ENCODE data around the gene RAB9A.
"Not testable (repeated sequence)": the region's sequence is repeated elsewhere in the genome, so short reads cannot be mapped to it uniquely, and the experiment has no call there.

The RAB9A gene

DNA sequence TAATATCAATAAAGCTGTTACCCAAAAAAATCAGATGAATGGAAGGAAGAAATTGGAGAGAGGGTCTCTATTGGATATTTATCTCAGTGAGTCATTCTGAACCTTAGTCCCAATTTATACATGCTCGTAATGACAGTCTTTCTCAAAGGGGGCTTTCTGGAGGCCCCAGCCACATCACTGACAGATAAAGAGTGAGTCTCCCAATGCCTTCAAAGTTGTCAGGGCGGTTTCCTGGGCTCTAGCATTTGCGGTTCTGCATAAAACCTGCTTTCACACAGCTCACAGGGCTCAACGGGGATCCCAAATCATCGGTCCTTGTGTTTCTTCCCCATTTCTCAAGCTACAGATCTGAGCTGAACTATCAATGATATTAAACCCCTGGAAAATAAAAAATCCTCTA is 18.7 kb upstream of the RAB9A start:
- DNase-seq: no peak

DNA sequence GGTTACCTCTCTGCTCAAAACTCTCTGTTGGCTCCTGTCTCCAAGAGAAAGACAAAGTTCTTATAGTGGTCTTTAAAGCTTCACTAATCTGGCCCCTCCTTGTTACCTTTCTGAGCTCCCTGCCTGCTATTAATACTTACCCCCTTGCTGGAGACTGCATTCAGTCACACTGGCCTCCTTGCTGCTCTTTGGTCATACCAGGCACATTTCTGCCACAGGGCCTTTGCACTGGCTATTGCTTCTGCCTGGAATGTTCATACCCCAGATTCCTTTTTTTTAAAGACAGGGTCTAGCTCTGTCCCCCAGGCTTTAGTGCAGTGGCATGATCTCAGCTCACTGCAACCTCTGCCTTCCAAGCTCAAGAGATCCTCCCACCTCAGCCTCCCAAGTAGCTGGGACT is 15.9 kb upstream of the RAB9A start:
- no peak for DNase-seq

DNA sequence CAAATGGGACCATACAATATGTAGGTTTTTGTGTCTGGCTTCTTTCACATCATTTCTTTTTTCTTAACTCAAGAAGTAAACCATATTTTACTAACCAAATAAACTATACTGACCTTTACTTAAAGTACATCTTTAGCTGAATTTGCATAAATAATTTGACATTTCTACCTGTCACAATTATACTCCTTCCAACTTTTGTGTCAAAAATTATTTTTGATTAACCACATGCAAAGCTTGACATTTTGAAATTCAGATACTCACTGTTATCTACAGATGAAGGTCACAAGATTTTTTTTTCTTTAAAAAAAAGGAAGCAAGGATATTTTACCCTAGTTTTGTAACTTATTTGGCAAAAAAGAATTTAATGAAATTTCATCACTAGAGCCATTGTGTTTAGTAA is 12.0 kb upstream of the RAB9A start:
- DNase-seq: no peak

DNA sequence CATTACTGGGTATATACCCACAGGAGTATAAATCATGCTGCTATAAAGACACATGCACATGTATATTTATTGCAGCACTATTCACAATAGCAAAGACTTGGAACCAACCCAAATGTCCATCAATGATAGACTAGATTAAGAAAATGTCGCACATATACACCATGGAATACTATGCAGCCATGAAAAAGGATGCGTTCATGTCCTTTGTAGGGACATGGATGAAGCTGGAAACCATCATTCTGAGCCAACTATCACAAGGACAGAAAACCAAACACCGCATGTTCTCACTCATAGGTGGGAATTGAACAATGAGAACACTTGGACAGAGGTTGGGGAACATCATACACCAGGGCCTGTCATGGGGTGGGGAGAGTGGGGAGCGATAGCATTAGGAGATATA is 9.2 kb upstream of the RAB9A start:
- DNase-seq: not testable (repeated sequence)

DNA sequence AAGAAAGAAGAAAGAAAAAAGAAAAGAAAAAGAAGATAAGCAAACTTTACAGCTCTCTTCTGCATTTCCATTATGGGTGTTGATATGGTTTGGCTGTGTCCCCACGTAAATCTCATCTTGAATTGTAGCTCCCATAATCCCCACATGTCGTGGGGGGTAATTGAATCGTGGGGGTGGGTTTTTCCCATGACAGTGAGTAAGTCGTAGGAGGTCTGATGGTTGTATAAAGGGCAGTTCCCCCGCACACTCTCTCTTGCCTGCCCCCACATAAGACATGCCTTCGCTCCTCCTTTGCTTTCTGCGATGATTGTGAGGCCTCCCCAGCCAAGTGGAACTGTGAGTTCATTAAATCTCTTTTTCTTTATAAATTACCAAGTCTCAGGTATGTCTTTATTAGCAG is 7.3 kb upstream of the RAB9A start:
- DNase-seq: no peak

DNA sequence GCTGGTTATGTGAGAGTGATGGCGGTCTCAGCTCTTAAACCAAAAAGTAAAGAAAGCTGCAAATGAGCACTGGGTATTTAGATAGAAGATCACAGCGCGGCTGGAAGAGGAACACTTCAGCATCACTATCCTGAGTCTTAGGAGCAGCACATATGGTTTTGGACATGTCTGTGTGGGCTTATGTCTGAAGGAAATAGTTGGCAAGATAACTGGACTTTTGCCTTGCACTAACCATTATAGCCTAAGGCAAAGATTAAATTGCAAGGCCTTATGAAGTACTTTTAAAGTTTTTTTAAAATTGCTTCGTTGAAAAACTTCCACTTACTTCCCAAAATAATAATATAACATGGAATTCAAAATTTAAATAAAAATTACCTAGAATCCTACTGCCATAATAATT is 4.6 kb upstream of the RAB9A start:
- no peak for DNase-seq

DNA sequence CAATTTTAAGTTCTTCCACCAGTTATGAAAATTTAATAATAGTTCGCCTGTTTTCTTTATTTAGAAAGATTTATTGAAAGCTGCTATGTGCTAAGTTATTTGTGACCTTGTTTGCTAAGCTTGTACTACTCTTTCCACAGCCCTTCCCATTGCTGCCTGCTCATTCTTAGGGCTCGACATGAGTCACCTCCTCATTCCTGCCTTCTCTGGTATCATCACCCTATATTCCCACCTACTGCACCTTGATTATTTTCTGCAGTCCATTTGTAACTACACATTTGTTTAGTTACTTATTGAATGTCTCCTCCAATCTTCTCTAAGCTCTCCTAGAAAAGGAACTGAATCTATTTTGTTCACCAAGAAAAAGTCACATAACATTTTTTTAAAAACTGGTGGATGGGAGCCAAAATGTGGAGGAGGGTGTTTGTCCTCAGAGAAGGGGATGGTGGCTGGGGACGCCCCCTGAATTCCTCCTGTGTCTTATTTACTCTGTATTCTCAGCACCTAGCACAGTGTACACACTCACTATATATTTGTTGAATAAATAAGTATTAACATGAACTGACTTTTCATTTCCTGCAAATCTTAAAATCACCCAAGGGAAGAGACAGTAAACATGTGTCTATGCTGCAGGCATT is 3.7 kb upstream of the RAB9A start:
- DNase-seq: peak; percentile 41

DNA sequence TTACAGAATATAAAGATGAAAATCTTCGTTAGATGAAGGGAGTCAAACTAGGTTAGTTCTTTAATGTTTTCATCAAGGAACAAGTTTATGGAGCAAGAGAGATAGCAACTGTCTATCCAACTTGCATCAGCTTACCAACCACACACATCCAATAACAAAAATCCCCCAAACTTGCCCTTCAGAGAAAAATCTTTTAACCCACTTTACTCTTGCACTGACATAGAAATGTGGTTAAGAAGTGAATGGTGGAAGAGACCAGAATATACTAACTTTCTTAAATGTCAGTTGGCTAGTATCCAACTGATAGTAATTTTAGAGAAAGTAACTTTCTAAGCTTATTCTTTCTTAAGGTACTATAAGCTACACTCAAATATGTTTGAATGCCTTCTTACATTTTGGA is 1.7 kb upstream of the RAB9A start:
- DNase-seq: no peak

DNA sequence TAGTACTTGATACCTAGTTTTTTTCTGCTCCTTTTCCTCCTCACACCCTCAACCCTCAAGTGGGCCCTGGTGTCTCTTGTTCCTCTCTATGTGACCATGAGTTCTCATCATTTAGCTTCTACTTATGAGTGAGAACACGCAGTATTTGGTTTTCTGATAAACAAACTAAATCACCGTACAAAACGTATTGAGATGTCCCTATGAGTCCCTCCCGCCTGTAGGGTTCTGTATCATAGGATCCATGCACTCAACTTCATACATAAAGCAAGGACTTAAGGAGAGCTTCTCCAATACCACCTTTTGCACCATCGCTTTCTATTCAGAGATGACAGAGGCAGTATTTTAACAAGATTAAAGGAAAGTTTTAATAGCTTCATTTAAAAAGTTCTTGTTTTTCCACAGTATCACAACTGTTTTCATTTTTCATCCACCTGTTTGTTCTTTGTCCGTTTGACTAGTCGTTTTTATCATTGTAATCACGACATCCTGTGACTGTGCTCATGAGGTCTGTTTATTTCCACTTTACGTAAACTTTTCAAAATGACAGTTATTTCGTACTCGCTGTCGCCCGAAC is 457 bp upstream of the RAB9A start:
- no peak for DNase-seq

DNA sequence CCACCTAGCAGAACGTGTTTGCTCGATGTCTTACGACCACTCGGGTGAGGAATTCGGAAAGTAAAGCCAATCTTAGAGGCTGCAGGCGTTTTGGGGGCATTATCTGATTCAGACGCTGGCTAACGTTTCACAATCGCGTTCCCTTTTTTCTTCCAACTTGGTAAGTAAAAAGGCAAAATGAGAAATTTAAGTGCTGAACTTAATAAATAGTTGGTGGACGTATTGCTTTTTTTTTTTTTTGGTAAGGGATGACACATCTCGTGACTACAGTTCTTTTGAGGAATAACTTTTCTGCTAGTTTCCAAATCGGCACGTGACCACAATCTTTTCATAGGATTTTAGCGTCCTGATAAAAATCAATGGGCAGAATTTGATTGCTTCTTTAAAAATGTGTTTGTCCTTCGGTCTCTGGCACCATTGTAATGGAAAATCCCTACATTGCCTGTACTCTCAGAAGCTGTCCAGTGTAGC is 848 bp downstream of the RAB9A start:
- DNase-seq: peak; percentile 9

DNA sequence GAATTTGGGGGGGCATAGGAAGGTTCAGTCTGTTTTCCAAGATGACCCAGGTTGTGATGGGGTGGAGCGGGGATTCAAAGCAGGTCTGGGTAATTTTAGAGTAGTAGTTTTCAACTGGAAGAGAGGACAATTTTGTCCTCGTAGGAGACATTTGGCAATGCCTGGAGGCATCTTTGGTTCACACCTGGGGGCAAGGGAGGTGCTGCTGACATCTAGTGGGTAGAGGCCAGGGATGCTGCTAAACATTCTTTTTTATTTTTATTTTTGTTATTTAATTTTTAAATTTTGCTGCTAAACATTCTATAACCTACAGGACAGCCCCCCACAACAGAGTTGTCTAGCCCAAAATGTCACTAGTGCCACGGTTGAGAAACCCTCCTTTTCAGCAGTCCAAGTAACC is 1.9 kb downstream of the RAB9A start:
- DNase-seq: no peak

DNA sequence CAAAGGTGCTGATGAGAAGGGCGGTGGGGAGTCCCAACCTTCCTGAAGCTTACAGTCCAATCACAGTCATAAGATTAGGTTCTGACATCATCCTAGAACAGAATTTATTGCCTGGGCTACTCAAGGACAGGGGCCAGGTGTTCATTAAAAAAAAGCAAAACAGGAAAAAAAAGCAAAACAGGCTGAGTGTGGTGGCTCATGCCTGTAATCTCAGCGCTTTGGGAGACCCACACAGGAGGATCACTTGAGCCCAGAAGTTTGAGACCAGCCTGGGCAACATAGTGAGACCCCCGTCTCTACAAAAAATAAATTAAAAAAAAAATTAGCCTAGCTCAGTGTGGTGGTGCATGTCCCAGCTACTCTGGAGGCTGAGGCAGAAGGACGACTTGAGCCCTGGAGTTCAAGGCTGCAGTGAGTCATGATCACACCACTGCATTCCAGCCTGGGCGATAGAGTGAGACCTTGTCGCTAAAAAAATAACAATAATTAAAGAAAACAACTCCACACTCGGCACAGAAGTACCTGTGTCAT is 3.0 kb downstream of the RAB9A start:
- DNase-seq: no peak

DNA sequence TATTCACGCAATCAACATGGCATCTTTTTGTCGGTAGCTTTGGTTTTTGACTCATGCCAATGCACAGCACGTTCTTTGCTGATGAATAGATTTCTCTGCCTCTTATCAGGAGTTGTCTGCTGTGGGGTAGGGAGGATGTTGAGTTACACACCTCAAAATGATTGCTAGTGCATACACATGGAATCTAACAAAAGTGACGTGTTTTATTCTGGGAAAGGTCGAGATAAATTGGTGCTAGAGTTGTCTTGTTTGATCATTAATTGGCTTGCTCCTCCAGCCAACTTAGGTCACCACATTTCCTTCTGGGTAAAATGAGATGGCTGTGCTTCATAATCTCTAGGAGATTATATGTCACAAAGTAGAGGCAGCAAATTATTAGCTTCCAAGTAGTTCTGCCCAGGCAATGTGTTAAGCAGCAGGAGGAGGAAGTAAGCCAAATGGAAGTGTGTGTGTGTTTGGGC is 3.9 kb downstream of the RAB9A start:
- no peak for DNase-seq

DNA sequence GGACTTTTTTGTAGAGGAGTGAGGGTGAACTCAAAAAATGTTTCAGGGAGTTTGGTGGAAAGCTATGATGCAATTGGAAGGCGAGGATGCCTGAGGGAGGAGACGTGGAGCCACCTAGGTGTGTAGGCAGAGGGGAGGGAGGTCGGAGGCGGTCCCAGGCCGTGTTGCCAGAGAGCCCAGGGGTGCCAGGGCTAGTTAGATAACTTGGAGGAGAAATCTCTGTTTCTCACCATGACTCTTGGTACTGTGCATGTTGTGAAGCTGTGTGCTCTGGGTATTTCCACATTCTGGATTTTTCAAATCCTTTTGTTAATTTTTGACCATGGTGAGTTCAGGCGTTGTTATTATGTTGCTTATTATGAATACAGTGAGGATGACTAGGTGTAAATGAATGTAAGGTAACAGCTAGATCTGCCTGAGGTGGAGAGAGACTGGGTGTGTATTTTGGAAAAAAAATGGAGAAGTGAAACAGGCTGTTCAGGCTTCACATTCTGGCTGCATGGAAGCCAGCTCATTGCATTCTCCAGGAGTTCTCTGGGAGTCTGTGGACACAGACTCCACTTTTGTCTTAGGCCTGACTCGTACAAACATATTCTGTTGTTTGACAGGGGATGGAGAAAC is 4.5 kb downstream of the RAB9A start:
- no peak for DNase-seq

DNA sequence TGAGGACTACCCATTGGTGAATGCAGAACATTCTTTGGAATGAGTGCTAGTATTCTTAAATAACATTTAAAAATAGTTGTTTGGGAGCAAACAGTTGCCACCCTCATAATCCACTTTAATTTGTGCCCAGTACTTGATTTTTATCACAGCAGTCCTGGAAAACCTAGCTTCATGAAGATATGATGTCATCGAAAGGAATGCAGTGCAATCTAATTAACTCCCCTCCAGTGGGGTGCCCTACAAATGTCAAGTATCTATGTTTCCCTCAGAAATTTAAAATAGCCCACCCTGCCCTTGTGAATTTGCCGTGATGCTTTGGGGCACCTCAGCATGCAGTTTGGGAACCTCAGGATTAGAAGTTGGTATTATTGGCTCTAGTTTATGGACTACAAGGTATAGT is 5.4 kb downstream of the RAB9A start:
- no peak for DNase-seq

DNA sequence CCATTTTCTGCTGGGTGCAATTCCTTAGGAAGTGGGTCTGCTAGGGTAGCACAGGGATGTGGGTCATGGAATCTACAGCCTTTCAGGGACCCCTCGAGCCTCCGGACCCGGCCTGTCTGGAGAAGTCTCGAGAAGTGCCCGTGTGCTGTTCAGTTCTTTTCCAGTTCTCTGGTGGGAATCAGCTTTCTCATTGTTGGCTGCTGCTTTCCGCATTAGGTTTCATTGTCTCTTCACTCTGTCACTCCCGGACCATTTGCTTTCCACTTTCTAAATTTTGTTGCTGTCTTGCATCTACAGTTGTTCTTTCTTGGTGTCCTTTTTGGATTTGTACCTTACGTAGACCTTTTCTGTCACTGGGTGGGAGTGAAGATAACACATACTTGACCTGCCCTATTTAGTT is 6.1 kb downstream of the RAB9A start:
- DNase-seq: no peak

DNA sequence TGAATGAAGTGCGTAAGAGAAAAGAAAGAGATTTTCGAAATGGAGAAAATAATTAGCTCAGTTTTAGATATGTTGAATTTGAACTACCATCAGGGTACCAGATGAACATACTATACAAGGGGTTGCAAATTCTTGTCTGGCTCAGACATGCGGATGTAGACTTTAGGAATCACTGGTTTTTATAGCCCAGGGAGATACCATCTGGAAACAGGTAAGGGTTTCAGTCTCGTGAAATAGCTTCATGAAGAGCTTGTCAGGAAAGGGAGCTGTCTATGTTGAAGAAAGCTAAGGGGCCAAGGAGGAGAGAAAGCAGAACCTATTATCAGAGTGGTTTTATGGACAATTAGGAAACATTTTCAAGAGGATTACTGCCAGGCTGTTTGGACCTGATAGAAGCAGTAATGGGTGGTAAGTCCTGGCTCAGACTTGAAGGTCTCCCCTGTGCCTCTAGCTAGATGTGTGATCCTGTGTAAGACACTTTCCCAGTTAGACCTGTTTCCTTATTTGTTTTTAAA is 6.7 kb downstream of the RAB9A start:
- DNase-seq: no peak

DNA sequence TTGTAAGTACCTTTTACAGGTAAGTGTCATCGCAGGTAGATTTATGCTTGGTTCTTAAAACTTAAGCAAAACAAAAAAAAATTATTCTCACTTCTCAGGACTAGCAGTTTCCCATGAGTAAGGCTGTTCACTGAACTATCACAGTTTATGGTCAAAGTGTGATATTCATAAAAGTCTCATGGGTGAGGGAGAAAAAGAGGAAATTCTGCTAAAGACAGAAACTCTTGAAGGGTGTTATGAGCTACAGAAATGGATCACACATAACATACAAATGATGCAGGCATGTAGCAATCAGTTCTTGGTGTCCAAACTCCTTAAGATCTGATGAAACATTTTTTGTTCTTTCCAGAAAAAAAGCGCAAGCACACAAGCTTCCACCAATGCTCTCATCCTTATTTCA is 8.5 kb downstream of the RAB9A start:
- DNase-seq: no peak

DNA sequence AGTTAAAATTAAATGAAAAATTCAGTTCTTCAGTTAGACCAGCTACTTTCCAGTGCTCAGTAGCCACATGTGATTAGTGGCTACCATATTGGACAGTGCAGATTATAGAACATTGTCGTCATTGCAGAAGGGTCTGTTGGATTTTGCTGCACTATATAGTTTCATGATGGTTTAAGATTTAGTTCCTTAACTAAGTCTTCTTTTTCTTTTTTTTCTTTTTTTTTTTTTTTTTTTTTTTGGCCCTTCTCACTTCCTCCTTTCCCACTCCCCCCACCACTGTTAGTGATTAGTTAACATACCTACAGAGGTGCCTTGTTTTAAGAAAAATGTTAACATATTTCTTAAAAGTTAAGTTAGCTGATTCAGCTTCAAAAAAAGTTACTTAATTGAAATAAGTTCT is 9.0 kb downstream of the RAB9A start:
- no peak for DNase-seq

DNA sequence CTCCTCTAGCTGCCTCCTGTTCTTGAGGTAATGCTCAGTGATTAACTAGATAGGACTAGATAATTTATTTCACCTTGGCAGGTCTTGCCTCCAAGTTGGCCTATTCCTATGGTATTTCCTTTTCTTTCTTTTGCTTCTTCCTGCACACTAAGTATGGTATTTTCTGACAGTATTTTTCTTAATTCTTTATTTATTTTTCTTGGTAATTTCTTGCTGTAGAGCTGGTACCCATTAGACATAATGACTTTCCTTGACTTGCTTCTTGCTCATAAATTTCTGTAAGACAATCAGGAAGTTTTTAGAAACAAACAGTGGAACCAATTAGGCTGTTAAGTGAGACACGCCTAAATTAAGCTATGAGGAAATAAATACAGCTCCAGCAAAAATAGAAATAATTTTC is 9.5 kb downstream of the RAB9A start:
- DNase-seq: no peak

DNA sequence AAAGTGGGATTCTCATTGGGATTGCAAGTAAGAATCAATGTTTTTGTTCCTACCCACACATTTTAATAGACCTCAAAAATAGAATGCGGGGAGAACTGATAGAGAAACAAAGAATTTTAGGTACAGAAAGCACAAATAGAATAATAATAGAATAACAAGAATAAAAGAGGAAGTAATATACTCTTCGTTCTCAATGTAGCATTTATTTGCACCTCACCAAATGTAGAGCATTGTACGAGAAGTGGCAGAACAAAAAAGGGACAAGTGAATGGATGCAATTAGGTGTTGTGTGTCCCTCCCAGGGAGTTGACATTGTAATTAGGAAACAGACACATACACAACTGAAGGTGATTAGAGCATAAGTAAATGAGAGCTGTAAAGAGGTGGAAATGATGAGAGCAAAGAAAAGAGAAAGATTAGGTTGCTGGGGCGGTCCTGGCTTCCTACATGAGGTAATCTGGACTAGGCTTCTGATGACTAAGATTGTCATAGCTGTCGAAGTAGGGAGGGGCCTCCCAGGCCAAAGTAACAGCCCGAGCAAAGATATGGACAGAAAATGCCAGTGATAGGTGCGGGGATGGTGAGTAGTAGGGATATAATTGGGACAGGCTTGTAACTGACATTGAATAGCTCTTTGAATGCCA is 10.4 kb downstream of the RAB9A start:
- peak; percentile 3 for DNase-seq

DNA sequence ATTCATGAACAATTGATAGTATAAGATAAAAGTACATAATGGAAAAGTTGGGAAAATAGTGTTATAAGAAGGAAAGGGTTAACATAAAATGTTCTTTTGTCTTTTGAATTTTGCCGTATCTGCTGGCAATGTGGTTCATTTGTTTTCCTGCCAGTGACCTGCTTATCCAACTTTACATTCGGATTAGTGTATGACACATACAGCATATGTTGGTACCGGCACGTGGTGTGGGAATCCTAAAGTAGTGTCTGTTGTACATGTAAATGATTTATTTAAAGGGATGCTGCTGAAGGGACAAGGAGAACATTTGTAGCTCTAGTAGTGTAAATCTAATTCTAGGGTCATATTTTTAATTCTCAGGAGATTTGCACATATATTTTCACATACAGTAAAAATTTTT is 11.5 kb downstream of the RAB9A start:
- DNase-seq: peak; percentile 23

DNA sequence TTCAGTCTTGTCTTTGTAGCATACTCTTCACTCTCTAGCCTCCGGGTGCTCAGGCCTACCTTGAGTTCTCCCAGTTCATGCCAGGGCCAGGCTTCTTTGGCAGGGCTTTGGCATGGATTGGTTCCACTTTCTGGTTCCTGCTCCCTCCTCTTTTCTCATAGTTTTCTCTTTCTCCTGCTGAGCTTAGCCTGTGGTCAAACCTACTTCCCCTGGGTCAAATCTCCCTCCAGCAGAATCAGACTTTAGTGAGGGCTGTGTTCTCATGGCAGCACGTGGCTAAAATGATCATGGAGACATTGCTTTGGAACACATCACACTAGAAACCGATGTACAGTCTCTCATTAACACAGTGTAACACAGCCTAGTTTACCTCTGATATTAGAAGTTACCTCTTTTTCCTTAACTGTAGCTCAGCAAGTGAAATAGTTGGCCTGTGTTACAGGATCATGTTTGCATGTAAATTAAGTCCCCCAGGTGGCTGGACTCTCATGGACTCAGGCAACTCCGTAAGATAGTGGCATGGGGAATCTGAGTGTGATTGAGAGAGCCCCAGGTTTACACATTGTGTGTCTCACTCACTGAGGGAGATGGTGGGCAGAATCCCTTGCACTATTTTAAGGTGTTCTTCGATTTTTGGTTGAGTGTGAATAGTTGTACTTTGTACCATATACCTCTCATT is 13.3 kb downstream of the RAB9A start:
- no peak for DNase-seq

All from HCEC 1CT (cell line).